ENCODE data around the gene EFCAB8.

The EFCAB8 gene

GRCh38 chr20:33004141-33004751 lies 145.5 kb downstream of the EFCAB8 start, which contains the start of gene SUN5:
Gene SUN5 (minus strand): TSS chr20:33004433. CDS start chr20:33004340, 93 bp downstream.
- Histone ChIP-seq H3K4me1 (ENCODE audit: control insufficient read depth in 2 of 2, insufficient read depth in 2 of 2, low read length in 2 of 2) (peaks cover 0 to 4% of the 10 kb centered on the region in 2 donors), H3K27me3 (ENCODE audit: control insufficient read depth in 2 of 2, insufficient read depth in 2 of 2, low read length in 2 of 2) (no peaks in the 10 kb centered on the region), H3K9me3 (ENCODE audit: control insufficient read depth in 2 of 2, low read length in 2 of 2) (no peaks in the 10 kb centered on the region), H3K4me3 (ENCODE audit: low read length in 2 of 2) (no peak within 1 kb of the TSS), H3K27ac (ENCODE audit: low read depth in 2 of 2, low read length in 2 of 2) (no peak within 1 kb of the TSS), H3K36me3 (ENCODE audit: control insufficient read depth in 2 of 2, insufficient read depth in 2 of 2, low read length in 2 of 2) (no peaks in the 10 kb centered on the region), H3K9ac (ENCODE audit: low read depth in 1 of 2, low read length in 2 of 2) (no peak within 1 kb of the TSS)

GRCh38 chr20:33005132-33005566 lies 146.4 kb downstream of the EFCAB8 start:
- Histone ChIP-seq H3K4me1 (ENCODE audit: control insufficient read depth in 2 of 2, insufficient read depth in 2 of 2, low read length in 2 of 2) (no peaks in the 10 kb centered on the region), H3K9ac (ENCODE audit: low read depth in 1 of 2, low read length in 2 of 2) (no peak overlapping the region), H3K27ac (ENCODE audit: low read depth in 2 of 2, low read length in 2 of 2) (no peak overlapping the region), H3K9me3 (ENCODE audit: control insufficient read depth in 2 of 2, low read length in 2 of 2) (no peaks in the 10 kb centered on the region), H3K27me3 (ENCODE audit: control insufficient read depth in 2 of 2, insufficient read depth in 2 of 2, low read length in 2 of 2) (no peaks in the 10 kb centered on the region), H3K36me3 (ENCODE audit: control insufficient read depth in 2 of 2, insufficient read depth in 2 of 2, low read length in 2 of 2) (no peaks in the 10 kb centered on the region), H3K4me3 (ENCODE audit: low read length in 2 of 2) (no peak overlapping the region)

- H3K9ac ChIP-seq (ENCODE audit: low read depth in 1 of 2, low read length in 2 of 2) = no peak overlapping the region
- H3K36me3 ChIP-seq (ENCODE audit: control insufficient read depth in 2 of 2, insufficient read depth in 2 of 2, low read length in 2 of 2) = no peaks in the 10 kb centered on the region
- H3K4me3 ChIP-seq (ENCODE audit: low read length in 2 of 2) = no peak overlapping the region
- H3K4me1 ChIP-seq (ENCODE audit: control insufficient read depth in 2 of 2, insufficient read depth in 2 of 2, low read length in 2 of 2) = no peaks in the 10 kb centered on the region
- H3K27ac ChIP-seq (ENCODE audit: low read depth in 2 of 2, low read length in 2 of 2) = no peak overlapping the region
- H3K27me3 ChIP-seq (ENCODE audit: control insufficient read depth in 2 of 2, insufficient read depth in 2 of 2, low read length in 2 of 2) = no peaks in the 10 kb centered on the region
- H3K9me3 ChIP-seq (ENCODE audit: control insufficient read depth in 2 of 2, low read length in 2 of 2) = no peaks in the 10 kb centered on the region
Observed at GRCh38 chr20:33005908-33006775, 147.4 kb downstream of the EFCAB8 start.

- Histone ChIP-seq H3K27me3 (ENCODE audit: control insufficient read depth in 2 of 2, insufficient read depth in 2 of 2, low read length in 2 of 2) (no peaks in the 10 kb centered on the region), H3K9ac (ENCODE audit: low read depth in 1 of 2, low read length in 2 of 2) (no peak overlapping the region), H3K9me3 (ENCODE audit: control insufficient read depth in 2 of 2, low read length in 2 of 2) (no peaks in the 10 kb centered on the region), H3K4me1 (ENCODE audit: control insufficient read depth in 2 of 2, insufficient read depth in 2 of 2, low read length in 2 of 2) (no peaks in the 10 kb centered on the region), H3K4me3 (ENCODE audit: low read length in 2 of 2) (no peak overlapping the region), H3K36me3 (ENCODE audit: control insufficient read depth in 2 of 2, insufficient read depth in 2 of 2, low read length in 2 of 2) (no peaks in the 10 kb centered on the region), H3K27ac (ENCODE audit: low read depth in 2 of 2, low read length in 2 of 2) (no peak overlapping the region)
Observed at GRCh38 chr20:33006776-33007375, 148.2 kb downstream of the EFCAB8 start.

GRCh38 chr20:33007376-33008335 lies 148.9 kb downstream of the EFCAB8 start, which contains the start of gene BPIFB2:
Gene BPIFB2 (plus strand): TSS chr20:33007704. CDS start chr20:33008575, 871 bp downstream.
- Histone ChIP-seq H3K9ac (ENCODE audit: low read depth in 1 of 2, low read length in 2 of 2) (no peak within 1 kb of the TSS), H3K4me3 (ENCODE audit: low read length in 2 of 2) (no peak within 1 kb of the TSS), H3K36me3 (ENCODE audit: control insufficient read depth in 2 of 2, insufficient read depth in 2 of 2, low read length in 2 of 2) (no peaks in the 10 kb centered on the region), H3K9me3 (ENCODE audit: control insufficient read depth in 2 of 2, low read length in 2 of 2) (no peaks in the 10 kb centered on the region), H3K4me1 (ENCODE audit: control insufficient read depth in 2 of 2, insufficient read depth in 2 of 2, low read length in 2 of 2) (no peaks in the 10 kb centered on the region), H3K27me3 (ENCODE audit: control insufficient read depth in 2 of 2, insufficient read depth in 2 of 2, low read length in 2 of 2) (no peaks in the 10 kb centered on the region), H3K27ac (ENCODE audit: low read depth in 2 of 2, low read length in 2 of 2) (no peak within 1 kb of the TSS)

- Histone ChIP-seq H3K4me1 (ENCODE audit: control insufficient read depth in 2 of 2, insufficient read depth in 2 of 2, low read length in 2 of 2) (no peaks in the 10 kb centered on the region), H3K9me3 (ENCODE audit: control insufficient read depth in 2 of 2, low read length in 2 of 2) (no peaks in the 10 kb centered on the region), H3K9ac (ENCODE audit: low read depth in 1 of 2, low read length in 2 of 2) (no peak overlapping the region), H3K27ac (ENCODE audit: low read depth in 2 of 2, low read length in 2 of 2) (no peak overlapping the region), H3K4me3 (ENCODE audit: low read length in 2 of 2) (no peak overlapping the region), H3K27me3 (ENCODE audit: control insufficient read depth in 2 of 2, insufficient read depth in 2 of 2, low read length in 2 of 2) (no peaks in the 10 kb centered on the region), H3K36me3 (ENCODE audit: control insufficient read depth in 2 of 2, insufficient read depth in 2 of 2, low read length in 2 of 2) (no peaks in the 10 kb centered on the region)
Observed at GRCh38 chr20:33008336-33009213, 149.9 kb downstream of the EFCAB8 start.

GRCh38 chr20:33009214-33010132 lies 150.8 kb downstream of the EFCAB8 start:
- no peaks in the 10 kb centered on the region for H3K9me3 ChIP-seq (ENCODE audit: control insufficient read depth in 2 of 2, low read length in 2 of 2)
- no peaks in the 10 kb centered on the region for H3K4me1 ChIP-seq (ENCODE audit: control insufficient read depth in 2 of 2, insufficient read depth in 2 of 2, low read length in 2 of 2)
- no peak overlapping the region for H3K27ac ChIP-seq (ENCODE audit: low read depth in 2 of 2, low read length in 2 of 2)
- H3K9ac ChIP-seq (ENCODE audit: low read depth in 1 of 2, low read length in 2 of 2) = no peak overlapping the region
- H3K36me3 ChIP-seq (ENCODE audit: control insufficient read depth in 2 of 2, insufficient read depth in 2 of 2, low read length in 2 of 2) = no peaks in the 10 kb centered on the region
- H3K27me3 ChIP-seq (ENCODE audit: control insufficient read depth in 2 of 2, insufficient read depth in 2 of 2, low read length in 2 of 2) = no peaks in the 10 kb centered on the region
- H3K4me3 ChIP-seq (ENCODE audit: low read length in 2 of 2) = no peak overlapping the region

- Histone ChIP-seq H3K9ac (ENCODE audit: low read depth in 1 of 2, low read length in 2 of 2) (no peak overlapping the region), H3K27me3 (ENCODE audit: control insufficient read depth in 2 of 2, insufficient read depth in 2 of 2, low read length in 2 of 2) (peaks cover 0 to 3% of the 10 kb centered on the region in 2 donors), H3K4me3 (ENCODE audit: low read length in 2 of 2) (no peak overlapping the region), H3K4me1 (ENCODE audit: control insufficient read depth in 2 of 2, insufficient read depth in 2 of 2, low read length in 2 of 2) (no peaks in the 10 kb centered on the region), H3K27ac (ENCODE audit: low read depth in 2 of 2, low read length in 2 of 2) (no peak overlapping the region), H3K9me3 (ENCODE audit: control insufficient read depth in 2 of 2, low read length in 2 of 2) (no peaks in the 10 kb centered on the region), H3K36me3 (ENCODE audit: control insufficient read depth in 2 of 2, insufficient read depth in 2 of 2, low read length in 2 of 2) (no peaks in the 10 kb centered on the region)
Observed at GRCh38 chr20:33010133-33010504, 151.4 kb downstream of the EFCAB8 start.

Data from mucosa of rectum (tissue), 2 donors.